HG02642 (cell line): ENCODE results near the gene GOLGA8B.
"Not testable (repeated sequence)": the region's sequence is repeated elsewhere in the genome, so short reads cannot be mapped to it uniquely, and the experiment has no call there.

Experiments used
- ATAC-seq: cut with Tn5 transposase; IDR thresholded peaks from one replicate; pipeline ENCODE4 v1.9.1; 2021; ENCODE audit warnings: mild to moderate bottlenecking; ENCODE audit not compliant: unreplicated experiment, poor library complexity

Gene GOLGA8B

DNA sequence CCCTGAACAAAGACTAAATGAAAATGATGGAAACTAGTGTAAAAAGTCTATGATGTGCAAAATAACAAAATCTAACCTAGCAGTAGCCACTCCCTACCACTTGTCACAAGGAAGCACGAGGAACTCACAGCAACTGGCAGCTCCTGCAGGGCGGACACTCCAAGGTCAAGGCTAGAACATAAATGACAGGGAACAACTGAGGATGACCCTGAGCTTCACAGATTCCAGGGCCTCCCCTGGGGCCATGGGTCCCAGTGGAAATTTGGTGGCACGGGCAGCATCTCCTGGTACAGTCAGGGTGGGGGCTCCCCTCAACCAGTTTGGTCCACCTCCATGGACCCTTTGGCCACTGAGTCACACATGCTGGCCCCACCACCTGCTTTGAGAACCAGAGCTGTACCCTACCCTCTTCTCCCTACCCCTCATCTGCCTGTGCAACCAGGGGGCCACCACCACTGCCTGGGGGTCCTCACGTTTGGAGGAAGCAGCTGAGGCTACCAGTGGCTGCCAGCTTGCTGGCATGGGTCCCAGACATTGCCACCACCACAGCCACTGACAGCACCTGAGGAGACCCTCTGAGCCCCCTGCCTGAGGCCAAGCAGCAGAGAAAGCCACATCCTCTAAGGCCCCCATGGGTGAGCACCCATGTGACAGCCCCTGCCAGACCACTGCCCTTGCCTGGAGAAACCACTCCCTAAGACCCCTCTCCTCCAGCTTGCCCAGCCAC is 13.6 kb downstream of the GOLGA8B start:
- ATAC-seq = not testable (repeated sequence)

DNA sequence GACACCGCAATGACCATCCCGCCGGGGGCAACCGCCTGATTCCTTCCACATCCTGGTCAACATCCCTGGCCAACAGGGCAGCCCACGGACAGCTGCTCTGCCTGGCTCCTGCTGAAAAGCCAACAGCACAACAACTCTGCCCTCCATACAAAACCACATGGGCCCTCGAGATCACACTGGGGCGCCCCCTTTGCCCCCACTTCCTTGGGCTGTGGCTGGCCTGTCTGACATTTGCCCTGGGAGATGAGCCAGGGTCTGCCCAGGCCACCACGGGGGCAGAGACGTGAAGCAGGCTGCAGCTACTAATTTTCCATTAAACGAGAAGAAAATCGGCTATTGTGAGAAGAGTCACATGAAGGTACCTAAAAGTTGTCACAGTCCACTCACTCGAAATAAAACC is 16.3 kb downstream of the GOLGA8B start:
- ATAC-seq = not testable (repeated sequence)

- not testable (repeated sequence) for ATAC-seq
These were observed 18.7 kb downstream of the GOLGA8B start for GRCh38 chr15:34564711-34565110.

- not testable (repeated sequence) for ATAC-seq
These were observed 22.6 kb downstream of the GOLGA8B start for GRCh38 chr15:34560814-34561213.

DNA sequence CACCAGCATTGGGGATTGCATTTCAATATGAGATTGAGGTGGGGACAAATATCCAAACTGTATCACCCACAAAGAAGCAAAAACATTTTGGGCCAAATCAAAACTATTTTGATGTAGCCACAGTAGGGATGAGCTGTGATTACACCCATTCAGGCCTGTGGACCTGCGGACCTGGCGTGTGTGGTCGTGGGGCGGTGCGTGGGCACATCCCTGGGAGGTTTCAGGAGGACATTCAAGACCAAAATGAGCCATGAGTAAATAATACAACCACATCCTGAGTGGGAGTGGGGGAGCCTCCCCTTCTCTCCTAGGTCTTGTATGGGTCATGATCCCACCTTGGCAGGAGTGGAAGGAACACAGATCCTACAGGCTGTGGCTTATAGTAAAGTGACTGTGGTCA is 23.7 kb downstream of the GOLGA8B start:
- not testable (repeated sequence) for ATAC-seq

- ATAC-seq = not testable (repeated sequence)
These were observed 28.3 kb downstream of the GOLGA8B start for GRCh38 chr15:34555162-34555561.

DNA sequence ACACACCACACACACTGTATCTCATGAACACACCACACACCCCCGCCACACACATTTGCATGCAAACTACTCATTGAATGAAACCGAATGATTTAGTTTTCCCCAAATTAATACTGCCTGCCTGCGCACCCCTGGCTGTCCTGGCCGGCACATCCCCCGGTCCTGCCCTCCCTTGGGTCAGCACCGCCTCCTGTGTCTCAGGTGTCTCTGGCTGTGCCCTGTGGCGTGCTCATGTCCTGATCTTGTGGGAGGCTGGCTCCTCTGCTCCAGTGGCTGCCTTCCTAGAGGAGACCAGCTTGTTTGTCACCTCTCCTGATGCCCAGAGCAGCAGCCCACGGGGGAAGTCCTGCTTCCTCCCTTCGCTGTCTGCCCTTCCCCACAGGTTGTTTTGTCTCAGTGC is 28.7 kb downstream of the GOLGA8B start:
- ATAC-seq = not testable (repeated sequence)

DNA sequence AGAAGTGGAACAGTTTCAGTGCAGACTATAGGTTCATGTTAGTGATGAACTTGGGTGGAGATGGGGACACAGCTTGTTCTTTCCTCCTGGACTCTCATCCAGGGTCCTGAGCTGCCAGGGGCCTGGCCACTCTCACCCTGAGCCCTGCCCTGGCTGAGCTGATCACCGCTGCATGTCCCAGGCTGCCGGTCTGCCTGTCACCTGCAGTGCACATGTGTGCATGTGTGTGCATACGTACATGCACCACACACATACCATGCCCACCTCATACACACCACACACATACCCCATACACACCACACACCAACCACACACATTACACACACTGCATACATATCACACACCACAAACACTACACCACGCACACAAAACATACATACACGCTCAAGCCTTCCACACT is 29.3 kb downstream of the GOLGA8B start:
- ATAC-seq = not testable (repeated sequence)

DNA sequence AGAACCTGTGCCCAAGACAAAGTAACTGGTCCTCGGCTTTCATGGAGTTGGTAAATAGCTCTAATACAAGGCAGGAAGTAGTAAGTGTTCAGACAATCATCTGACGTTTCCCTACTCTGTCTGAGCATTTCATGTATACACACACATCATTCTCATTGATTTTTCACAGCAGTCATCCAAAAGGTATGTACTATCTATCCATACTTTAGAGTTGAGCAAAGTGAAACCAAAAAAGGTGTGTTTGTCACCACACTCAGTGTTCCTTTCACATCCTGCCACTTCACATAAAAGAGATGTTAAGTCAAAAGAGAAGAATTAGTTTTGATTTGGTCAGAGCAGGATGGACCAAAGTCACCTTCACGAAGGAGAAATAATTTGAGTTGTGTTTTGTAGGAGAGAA is 33.3 kb downstream of the GOLGA8B start:
- not testable (repeated sequence) for ATAC-seq

GRCh38 chr15:34549381-34549809 is 34.1 kb downstream of the GOLGA8B start:
- peak; percentile 52 for ATAC-seq

DNA sequence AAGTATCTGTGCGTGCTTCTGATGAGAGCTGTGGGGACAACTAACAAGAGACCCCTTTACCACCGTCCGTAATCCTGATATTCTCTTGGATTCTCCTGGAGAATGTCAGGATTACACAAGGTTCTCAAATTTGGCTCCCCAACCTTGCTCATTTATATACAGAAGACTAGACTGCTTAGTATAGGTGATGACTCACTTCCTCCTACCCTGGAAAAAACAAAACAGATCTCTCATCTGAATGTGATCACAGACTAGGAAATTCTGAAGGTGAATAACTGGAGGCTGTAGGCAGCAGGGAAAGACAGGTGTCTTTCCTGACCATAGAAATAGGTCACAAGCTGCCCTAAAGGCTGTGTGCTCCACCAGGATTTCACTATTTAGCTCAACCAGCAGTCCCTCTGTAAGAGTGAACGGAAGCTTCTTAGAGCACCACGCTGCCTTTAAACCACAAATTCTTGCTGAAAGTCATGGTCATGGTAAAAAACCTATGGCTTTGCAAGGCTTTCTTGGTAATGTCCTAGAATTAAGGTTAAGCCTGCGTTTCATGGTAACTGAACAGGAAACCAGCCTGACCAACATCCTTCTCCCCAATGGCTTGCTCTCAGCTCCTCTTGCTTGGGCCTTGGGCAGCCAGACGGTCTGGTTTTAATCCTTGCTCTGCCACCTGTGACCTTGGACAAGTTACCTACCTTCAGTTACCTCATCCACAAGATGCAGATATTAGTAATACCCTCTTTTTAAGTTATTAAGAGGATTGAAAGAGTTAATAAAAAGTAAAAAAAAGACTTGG is 39.4 kb downstream of the GOLGA8B start:
- ATAC-seq = not testable (repeated sequence)

GRCh38 chr15:34535857-34536256 is 47.6 kb downstream of the GOLGA8B start:
- ATAC-seq = not testable (repeated sequence)
